Measurements from ENCODE around the gene FLT1.

The FLT1 gene

GRCh38 chr13:28538932-28539331, 44.0 kb upstream of the FLT1 start:
- H3K36me3 ChIP-seq (ENCODE audit: control insufficient read depth, low read length), result no peaks in the 10 kb centered on the region
- H3K9me3 ChIP-seq (ENCODE audit: control insufficient read depth, insufficient read depth, low read length), result peaks cover 13% of the 10 kb centered on the region; the same call in 1 of the 2 replicates
- TF ChIP-seq EZH2phosphoT487 (IDR thresholded peaks at IDR 0.05; ENCODE audit: borderline replicate concordance, low read length) (no peak), CTCF (IDR thresholded peaks at IDR 0.05; ENCODE audit: low read depth, low read length, poor library complexity, severe bottlenecking) (no peak)
- H4K20me1 ChIP-seq (ENCODE audit: control insufficient read depth, insufficient read depth, low read depth, low read length), result no peaks in the 10 kb centered on the region
- H3K4me1 ChIP-seq (ENCODE audit: control insufficient read depth, low read length), result peaks cover 19% of the 10 kb centered on the region
- H3F3A ChIP-seq (ENCODE audit: control insufficient read depth, insufficient read depth), result no peaks in the 10 kb centered on the region
- no peak overlapping the region for H3K4me2 ChIP-seq (ENCODE audit: low read length)
- H3K27me3 ChIP-seq (ENCODE audit: control insufficient read depth, low read length), result peaks cover 6% of the 10 kb centered on the region; the same call in 1 of the 2 replicates
- H3K79me2 ChIP-seq (ENCODE audit: control insufficient read depth, low read length), result no peaks in the 10 kb centered on the region
- H3K9me2 ChIP-seq (replicated peaks; ENCODE audit: control insufficient read depth, low read length), result no peaks in the 10 kb centered on the region
- no peak overlapping the region for H3K4me3 ChIP-seq (ENCODE audit: low read length)
- no peak overlapping the region for H3K27ac ChIP-seq (ENCODE audit: low read depth, low read length)

GRCh38 chr13:28537171-28537570, 42.2 kb upstream of the FLT1 start:
- peaks cover 16% of the 10 kb centered on the region for H3K4me1 ChIP-seq (ENCODE audit: control insufficient read depth, low read length)
- peaks cover 19% of the 10 kb centered on the region for H3K27me3 ChIP-seq (ENCODE audit: control insufficient read depth, low read length)
- H3F3A ChIP-seq (ENCODE audit: control insufficient read depth, insufficient read depth), result no peaks in the 10 kb centered on the region
- H3K9me3 ChIP-seq (ENCODE audit: control insufficient read depth, insufficient read depth, low read length), result peaks cover 4% of the 10 kb centered on the region; the same call in 1 of the 2 replicates
- H3K9me2 ChIP-seq (replicated peaks; ENCODE audit: control insufficient read depth, low read length), result no peaks in the 10 kb centered on the region
- H3K27ac ChIP-seq (ENCODE audit: low read depth, low read length), result no peak overlapping the region
- H3K79me2 ChIP-seq (ENCODE audit: control insufficient read depth, low read length), result no peaks in the 10 kb centered on the region
- TF ChIP-seq EZH2phosphoT487 (IDR thresholded peaks at IDR 0.05; ENCODE audit: borderline replicate concordance, low read length), result no peak
- no peak for TF ChIP-seq CTCF (IDR thresholded peaks at IDR 0.05; ENCODE audit: low read depth, low read length, poor library complexity, severe bottlenecking)
- H3K36me3 ChIP-seq (ENCODE audit: control insufficient read depth, low read length), result no peaks in the 10 kb centered on the region
- H4K20me1 ChIP-seq (ENCODE audit: control insufficient read depth, insufficient read depth, low read depth, low read length), result no peaks in the 10 kb centered on the region
- H3K4me3 ChIP-seq (ENCODE audit: low read length), result no peak overlapping the region
- H3K4me2 ChIP-seq (ENCODE audit: low read length), result no peak overlapping the region

GRCh38 chr13:28536371-28536770, 41.4 kb upstream of the FLT1 start:
- Histone ChIP-seq H3K79me2 (ENCODE audit: control insufficient read depth, low read length) (no peaks in the 10 kb centered on the region), H3K27me3 (ENCODE audit: control insufficient read depth, low read length) (peaks cover 25% of the 10 kb centered on the region), H3K4me1 (ENCODE audit: control insufficient read depth, low read length) (peaks cover 10% of the 10 kb centered on the region), H3K9me2 (replicated peaks; ENCODE audit: control insufficient read depth, low read length) (no peaks in the 10 kb centered on the region), H3K27ac (ENCODE audit: low read depth, low read length) (no peak overlapping the region), H3K36me3 (ENCODE audit: control insufficient read depth, low read length) (no peaks in the 10 kb centered on the region), H3F3A (ENCODE audit: control insufficient read depth, insufficient read depth) (no peaks in the 10 kb centered on the region), H4K20me1 (ENCODE audit: control insufficient read depth, insufficient read depth, low read depth, low read length) (no peaks in the 10 kb centered on the region), H3K4me2 (ENCODE audit: low read length) (no peak overlapping the region), H3K9me3 (ENCODE audit: control insufficient read depth, insufficient read depth, low read length) (peaks cover 4% of the 10 kb centered on the region; the same call in 1 of the 2 replicates), H3K4me3 (ENCODE audit: low read length) (no peak overlapping the region)
- TF ChIP-seq EZH2phosphoT487 (IDR thresholded peaks at IDR 0.05; ENCODE audit: borderline replicate concordance, low read length) (no peak), CTCF (IDR thresholded peaks at IDR 0.05; ENCODE audit: low read depth, low read length, poor library complexity, severe bottlenecking) (no peak)

Data from DOHH2 (cell line).